22Rv1 (cell line): ENCODE measurements around the gene SORBS1.

Source experiments
- ZFX ChIP-seq: fragments of 450-650 bp; IDR thresholded peaks from 2 replicates; pipeline ENCODE4 v1.6.1; 2017; ENCODE audit warnings: antibody characterized with exemption, borderline replicate concordance
- TF ChIP-seq, protein P1 (sequence below): fragments of 450-650 bp; IDR thresholded peaks from 2 replicates; pipeline ENCODE4 v1.5.1; 2017; ENCODE audit warnings: mild to moderate bottlenecking

DNA sequence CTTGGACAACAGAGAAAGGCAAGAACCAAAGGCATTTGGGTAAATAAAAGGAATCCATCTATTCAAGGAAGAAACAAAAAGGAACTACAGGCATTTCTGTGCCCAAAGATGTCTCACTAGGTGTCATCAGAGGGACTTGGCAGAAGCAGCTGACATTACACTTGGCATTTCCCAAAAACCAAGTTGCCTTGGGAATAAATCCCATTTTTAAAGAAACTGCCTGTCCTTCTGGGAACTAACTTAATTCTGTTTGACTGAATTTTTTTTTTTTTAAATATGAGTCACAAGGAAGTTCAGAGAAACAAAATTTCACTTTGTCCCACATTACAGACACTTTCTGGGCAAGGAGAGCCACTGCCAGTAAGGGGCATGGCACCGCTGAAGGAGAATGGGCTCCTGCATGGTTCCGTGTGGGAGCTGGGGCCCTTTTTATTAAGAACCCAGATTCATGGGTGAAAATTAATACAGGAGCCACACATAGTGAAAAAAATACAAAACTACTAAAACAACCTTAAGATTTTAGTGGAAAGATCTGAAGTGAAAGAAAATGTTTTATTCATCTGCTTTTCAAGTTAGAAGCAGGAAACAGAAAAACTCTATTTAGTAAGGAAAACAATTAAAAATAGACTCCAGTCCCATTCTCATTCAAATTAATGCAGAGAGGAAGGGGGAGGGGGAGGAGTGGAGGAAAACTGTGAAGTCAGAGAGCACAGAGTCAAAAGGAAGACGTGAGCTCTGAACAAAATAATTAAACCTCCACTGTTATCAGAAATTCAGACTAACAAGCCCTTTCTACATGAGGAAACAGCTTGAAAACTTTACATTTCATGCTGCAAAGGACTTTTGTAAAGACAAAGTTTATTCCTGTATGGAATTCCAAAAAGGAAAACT is 151.9 kb downstream of the SORBS1 start:
- TF ChIP-seq, protein P1, sequence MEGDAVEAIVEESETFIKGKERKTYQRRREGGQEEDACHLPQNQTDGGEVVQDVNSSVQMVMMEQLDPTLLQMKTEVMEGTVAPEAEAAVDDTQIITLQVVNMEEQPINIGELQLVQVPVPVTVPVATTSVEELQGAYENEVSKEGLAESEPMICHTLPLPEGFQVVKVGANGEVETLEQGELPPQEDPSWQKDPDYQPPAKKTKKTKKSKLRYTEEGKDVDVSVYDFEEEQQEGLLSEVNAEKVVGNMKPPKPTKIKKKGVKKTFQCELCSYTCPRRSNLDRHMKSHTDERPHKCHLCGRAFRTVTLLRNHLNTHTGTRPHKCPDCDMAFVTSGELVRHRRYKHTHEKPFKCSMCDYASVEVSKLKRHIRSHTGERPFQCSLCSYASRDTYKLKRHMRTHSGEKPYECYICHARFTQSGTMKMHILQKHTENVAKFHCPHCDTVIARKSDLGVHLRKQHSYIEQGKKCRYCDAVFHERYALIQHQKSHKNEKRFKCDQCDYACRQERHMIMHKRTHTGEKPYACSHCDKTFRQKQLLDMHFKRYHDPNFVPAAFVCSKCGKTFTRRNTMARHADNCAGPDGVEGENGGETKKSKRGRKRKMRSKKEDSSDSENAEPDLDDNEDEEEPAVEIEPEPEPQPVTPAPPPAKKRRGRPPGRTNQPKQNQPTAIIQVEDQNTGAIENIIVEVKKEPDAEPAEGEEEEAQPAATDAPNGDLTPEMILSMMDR, result no peak
- TF ChIP-seq ZFX, result no peak
